ENCODE data around the gene FAM184A. TPM values are rescaled to one million over a fixed set of nuclear protein-coding genes. Genes with fewer than 3 reads are reported as not detected.

FAM184A gene
- total and polyA plus RNA-seq, 2 of the 13 experiments (the other 11 are each of a cell fraction or from before 2014, with no cell fraction given): 7.0 to 18.0 TPM

- TF ChIP-seq HMGXB4 (CRISPR knock-in tag; IDR thresholded peaks at IDR 0.05; ENCODE audit: borderline replicate concordance in 1 of 2, low read depth in 1 of 2): peak in 1 of 2 experiments; percentile 58; a peak in 1 of 4 replicates
- TF ChIP-seq HMGA1 (CRISPR knock-in tag; conservative IDR thresholded peaks at IDR 0.05): no peak
- no peak for TF ChIP-seq KDM5A (IDR thresholded peaks at IDR 0.05; ENCODE audit: borderline replicate concordance, low read length)
- TF ChIP-seq TERF1 (CRISPR knock-in tag; IDR thresholded peaks at IDR 0.05): no peak
- TF ChIP-seq ZBTB42 (CRISPR knock-in tag; IDR thresholded peaks at IDR 0.05): no peak
- TF ChIP-seq ZNF468 (CRISPR knock-in tag; IDR thresholded peaks at IDR 0.05): no peak
- no peak for TF ChIP-seq PHB2 (IDR thresholded peaks at IDR 0.05; ENCODE audit: partially characterized antibody)
- no peak for TF ChIP-seq ATF3 (CRISPR knock-in tag; IDR thresholded peaks at IDR 0.05)
- TF ChIP-seq CHD4 (IDR thresholded peaks at IDR 0.05; ENCODE audit: borderline replicate concordance, low read length): no peak
- no peak for TF ChIP-seq ZFP62 (CRISPR knock-in tag; IDR thresholded peaks at IDR 0.05)
- TF ChIP-seq SAP130 (CRISPR knock-in tag; IDR thresholded peaks at IDR 0.05; ENCODE audit: low read depth): 0 out of 2 replicates have a peak, but pooled peaks have one; percentile 16
- TF ChIP-seq FOXO1 (CRISPR knock-in tag; IDR thresholded peaks at IDR 0.05): no peak
- no peak for TF ChIP-seq POGK (CRISPR knock-in tag; conservative IDR thresholded peaks at IDR 0.05)
- TF ChIP-seq KLF15 (CRISPR knock-in tag; IDR thresholded peaks at IDR 0.05; ENCODE audit: borderline replicate concordance): no peak
- no peak for TF ChIP-seq DMTF1 (CRISPR knock-in tag; IDR thresholded peaks at IDR 0.05)
- no peak for TF ChIP-seq ZFAT (CRISPR knock-in tag; conservative IDR thresholded peaks at IDR 0.05)
- TF ChIP-seq ERF (CRISPR knock-in tag; IDR thresholded peaks at IDR 0.05): 0 out of 2 replicates have a peak, but pooled peaks have one; percentile 37
- no peak for TF ChIP-seq ZNF460 (CRISPR knock-in tag; IDR thresholded peaks at IDR 0.05; ENCODE audit: borderline replicate concordance)
- no peak; the same call in 1 of the 2 replicates for TF ChIP-seq DRAP1 (CRISPR knock-in tag; IDR thresholded peaks at IDR 0.05)
- no peak for TF ChIP-seq FIP1L1 (IDR thresholded peaks at IDR 0.05; ENCODE audit: borderline replicate concordance, insufficient read depth, low read depth, low read length)
These were observed 32.4 kb upstream of the FAM184A start (continued) for GRCh38 chr6:119110601-119111548.
